EH (cell line): Measurements from ENCODE around the gene TMEM131.
"Not testable (repeated sequence)": the region's sequence is repeated elsewhere in the genome, so short reads cannot be mapped to it uniquely, and the experiment has no call there.

Experiments
- DNase-seq: peaks from one replicate; pipeline ENCODE4 v3.0.0-alpha.2; 2015; ENCODE audit warnings: low read depth

Gene TMEM131

GRCh38 chr2:97911922-97912575 lies 83.7 kb downstream of the TMEM131 start:
- DNase-seq = no peak

DNA sequence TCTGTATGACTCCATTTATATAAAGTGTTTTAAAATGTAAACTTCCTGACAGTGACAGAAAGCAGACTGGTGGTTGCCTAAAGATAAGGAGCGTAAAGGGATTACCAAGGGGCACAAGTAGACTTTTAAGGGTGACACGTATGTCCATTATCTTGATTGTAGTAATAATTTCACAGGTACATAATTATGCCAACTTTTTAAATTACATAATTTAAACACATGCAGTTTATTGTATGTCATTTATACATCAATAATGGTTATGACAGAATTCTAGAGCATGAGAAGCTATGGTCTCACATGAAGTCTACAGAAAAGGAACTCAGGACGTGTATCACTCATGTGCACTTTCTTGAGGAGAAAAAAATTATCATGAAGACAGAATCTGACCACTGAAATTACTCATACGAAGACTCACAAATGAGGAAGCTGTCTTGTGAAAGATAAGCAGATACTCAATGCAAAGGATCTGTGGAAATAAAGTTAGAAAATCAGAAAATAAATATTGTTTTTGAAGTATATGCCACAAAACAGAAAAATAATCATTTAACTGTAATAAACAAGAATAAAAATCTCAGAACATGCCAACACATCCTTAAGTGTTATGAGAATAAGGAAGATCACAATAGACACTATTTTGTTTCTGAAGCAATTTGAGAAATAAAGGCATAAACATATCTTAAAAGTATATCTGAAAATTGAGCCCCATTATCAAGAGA lies 84.4 kb downstream of the TMEM131 start:
- DNase-seq = peak; percentile 48

DNA sequence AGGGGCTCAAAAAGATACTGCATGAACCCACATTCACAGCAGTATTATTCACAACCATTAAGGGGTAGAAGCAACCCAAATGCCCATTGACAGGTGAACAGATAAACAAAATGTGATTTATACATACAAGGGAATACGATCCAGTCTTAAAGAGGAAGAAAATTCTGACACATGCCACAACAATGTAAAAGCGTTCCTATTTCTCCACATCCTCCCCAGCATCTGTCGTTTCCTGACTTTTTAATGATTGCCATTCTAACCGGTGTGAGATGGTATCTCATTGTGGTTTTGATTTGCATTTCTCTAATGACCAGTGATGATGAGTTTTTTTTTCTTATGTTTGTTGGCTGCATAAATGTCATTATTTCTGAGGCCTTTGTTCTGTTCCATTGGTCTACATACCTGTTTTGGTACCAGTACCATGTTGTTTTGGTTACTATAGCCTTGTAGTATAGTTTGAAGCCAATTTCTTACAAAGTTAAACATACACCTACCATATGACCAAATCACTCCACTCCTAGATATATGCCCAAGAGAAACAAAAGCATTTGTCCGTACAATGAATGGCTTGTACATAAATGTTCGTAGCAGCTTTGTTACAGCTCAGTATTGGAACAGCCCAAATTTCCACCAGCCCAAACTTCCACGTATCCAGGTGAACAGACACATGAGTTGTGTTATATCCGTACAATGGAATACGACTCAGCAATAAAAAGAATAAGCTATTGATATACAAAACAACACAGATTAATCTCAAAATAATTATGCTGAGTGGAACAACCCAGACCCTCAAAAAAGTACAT lies 85.1 kb downstream of the TMEM131 start:
- DNase-seq = peak; percentile 44

DNA sequence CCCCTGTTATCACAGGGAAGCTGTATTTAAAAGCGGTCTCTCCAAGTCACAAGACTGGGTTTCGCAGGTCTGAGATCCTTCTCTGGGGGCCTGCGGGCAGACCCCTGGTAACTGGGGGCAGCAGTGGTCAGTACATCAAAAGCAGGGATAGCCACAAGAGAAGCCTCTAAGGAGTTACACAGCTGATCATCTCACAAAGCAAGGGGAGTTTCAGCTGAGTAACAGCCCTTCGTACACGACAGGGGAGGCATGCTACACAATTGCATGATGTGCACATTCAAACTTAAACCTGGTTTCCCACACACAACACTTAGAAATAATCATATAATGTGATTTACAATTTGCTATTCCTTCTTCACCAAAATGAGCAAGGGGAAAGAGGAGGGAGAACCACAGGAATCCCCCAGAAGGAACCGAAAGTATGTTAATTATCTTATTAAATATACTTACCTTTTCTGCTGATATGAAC lies 87.5 kb downstream of the TMEM131 start:
- no peak for DNase-seq

DNA sequence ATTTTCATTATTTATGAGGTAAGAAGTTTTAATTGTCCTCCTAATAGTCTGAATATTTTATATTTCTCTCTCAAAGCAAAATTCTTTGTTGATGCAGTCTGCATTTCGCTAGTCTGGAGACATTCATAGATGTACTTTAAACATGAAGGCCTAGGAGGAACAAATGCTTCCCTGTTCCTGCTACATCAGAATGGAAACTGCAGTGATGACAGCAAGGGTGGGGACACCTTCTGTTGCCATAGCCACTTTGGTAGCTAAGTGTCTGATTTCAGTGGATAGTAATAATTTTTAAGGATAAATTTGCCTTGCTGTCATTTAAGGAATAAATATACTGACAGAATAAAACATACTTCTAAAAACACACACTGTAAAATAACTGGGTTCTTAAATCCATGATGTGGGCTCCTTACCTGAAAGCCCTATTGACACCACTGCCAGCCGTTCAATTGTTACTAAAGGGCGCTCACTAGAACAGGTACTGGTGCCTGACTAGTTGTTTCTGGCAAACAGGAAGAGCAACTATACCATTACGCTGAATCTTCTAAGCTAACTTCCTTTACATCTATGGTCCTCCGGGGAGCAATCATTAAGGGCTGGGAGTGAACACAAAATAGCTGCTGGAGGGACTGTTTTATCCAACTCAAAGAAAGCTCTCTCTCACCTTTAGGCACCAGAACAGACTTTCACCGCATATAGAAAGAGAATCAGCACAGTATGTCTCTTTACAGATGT lies 88.2 kb downstream of the TMEM131 start:
- DNase-seq = no peak

- peak; percentile 2 for DNase-seq
Observed at GRCh38 chr2:97906307-97906706, 89.4 kb downstream of the TMEM131 start.

- no peak for DNase-seq
Observed at GRCh38 chr2:97905294-97905693, 90.5 kb downstream of the TMEM131 start.

GRCh38 chr2:97901862-97902261 lies 93.9 kb downstream of the TMEM131 start:
- no peak for DNase-seq

- peak; percentile 8 for DNase-seq
Observed at GRCh38 chr2:97900806-97901205, 94.9 kb downstream of the TMEM131 start.

DNA sequence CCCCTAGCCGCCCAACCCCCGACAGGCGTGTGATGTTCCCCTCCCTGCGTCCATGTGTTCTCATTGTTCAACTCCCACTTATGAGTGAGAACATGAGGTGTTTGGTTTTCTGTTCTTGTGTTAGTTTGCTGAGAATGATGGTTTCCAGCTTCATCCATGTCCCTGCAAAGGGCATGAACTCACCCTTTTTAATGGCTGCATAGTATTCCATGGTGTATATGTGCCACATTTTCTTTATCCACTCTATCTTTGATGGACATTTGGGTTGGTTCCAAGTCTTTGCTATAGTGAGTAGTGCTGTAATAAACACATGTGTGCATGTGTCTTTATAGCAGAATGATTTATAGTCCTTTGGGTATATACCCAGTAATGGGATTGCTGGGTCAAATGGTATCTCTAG lies 102.7 kb downstream of the TMEM131 start:
- DNase-seq = not testable (repeated sequence)

GRCh38 chr2:97891611-97892010 lies 104.1 kb downstream of the TMEM131 start:
- DNase-seq = no peak

- no peak for DNase-seq
Observed at GRCh38 chr2:97889156-97889555, 106.6 kb downstream of the TMEM131 start.

DNA sequence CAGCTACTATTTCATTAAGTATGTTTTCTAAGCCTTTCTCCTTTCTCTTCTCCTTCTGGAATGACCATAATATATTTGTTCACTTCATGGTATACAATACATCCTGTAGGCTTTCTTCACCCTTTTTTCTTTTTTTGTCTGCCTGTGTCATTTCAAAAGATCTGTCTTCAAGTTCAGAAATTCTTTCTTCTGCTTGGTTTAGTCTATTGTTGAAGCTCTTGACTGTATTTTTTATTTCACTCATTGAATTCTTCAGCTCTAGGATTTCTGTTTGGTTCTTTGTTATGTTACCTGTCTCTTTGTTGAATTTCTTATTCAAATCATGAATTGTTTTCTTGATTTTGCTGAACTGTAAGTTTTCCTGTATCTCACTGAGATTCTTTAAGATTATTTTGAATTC lies 109.9 kb downstream of the TMEM131 start:
- no peak for DNase-seq

GRCh38 chr2:97880334-97880733 lies 115.4 kb downstream of the TMEM131 start:
- peak; percentile 3 for DNase-seq

DNA sequence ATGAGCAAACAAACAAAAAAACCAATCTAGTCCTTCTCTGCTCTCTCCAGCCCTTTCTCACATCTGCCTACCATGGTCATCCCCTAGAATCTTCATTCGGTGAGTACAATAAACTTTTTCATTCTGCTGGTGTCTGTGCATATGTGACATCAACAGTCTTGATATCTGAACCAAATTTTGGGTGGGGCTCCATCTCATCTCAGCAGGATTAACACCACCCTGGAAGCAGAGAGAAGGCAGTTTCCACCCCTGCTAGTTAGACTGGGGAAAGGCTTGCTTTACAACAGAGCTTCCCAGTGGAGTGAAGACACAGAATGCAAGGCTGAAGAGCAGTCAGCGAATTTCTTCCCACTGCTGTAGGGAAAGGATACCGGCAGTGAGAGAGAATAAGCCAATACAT lies 116.9 kb downstream of the TMEM131 start:
- DNase-seq = no peak

- DNase-seq = not testable (repeated sequence)
Observed at GRCh38 chr2:97878317-97878716, 117.4 kb downstream of the TMEM131 start.

DNA sequence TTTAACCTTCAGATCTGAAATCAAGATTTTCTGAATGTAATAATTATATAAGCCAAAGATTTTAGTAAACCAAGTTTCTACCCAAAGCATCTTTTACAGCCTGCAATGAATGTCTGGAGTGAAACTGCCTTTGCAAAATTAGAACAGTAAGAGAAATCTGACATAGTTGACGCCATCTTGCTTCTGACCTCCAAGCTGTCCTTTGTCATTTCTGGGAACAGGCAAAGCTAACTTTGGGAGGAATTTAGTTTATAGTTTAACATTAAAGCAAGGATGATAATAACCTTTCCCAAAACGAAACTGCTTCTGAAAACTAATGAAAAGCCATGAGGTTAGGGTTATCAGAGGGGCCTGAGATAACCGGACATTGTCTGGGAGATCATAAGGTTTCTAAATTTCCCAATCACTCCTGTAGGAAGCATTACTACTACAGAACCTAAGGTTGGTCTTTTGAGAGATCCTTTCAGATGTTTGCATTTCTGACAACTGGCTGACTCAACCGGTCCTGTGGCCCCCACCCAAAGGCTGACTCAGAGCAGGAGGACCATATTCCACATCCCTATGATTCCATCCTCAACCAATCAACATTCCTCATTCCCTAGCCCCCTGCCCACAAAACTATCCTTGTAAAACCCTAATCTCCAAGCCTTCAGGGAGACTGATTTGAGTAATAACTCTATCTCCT lies 124.5 kb downstream of the TMEM131 start:
- DNase-seq = peak; percentile 84

- peak; percentile 98 for DNase-seq
Observed at GRCh38 chr2:97870396-97870843, 125.3 kb downstream of the TMEM131 start.

- DNase-seq = no peak
Observed at GRCh38 chr2:97869722-97870346, 125.9 kb downstream of the TMEM131 start.

GRCh38 chr2:97868986-97869721 lies 126.6 kb downstream of the TMEM131 start:
- peak; percentile 98 for DNase-seq
